Cerebellar cortex (tissue), 1 donor: ENCODE measurements around the gene USF1.
"Not testable (repeated sequence)": the region's sequence is repeated elsewhere in the genome, so short reads cannot be mapped to it uniquely, and the experiment has no call there.

Experiments
- DNase-seq: peaks from one replicate; pipeline ENCODE4 v3.0.0-alpha.2; 2015; ENCODE audit warnings: low spot score

The USF1 gene

DNA sequence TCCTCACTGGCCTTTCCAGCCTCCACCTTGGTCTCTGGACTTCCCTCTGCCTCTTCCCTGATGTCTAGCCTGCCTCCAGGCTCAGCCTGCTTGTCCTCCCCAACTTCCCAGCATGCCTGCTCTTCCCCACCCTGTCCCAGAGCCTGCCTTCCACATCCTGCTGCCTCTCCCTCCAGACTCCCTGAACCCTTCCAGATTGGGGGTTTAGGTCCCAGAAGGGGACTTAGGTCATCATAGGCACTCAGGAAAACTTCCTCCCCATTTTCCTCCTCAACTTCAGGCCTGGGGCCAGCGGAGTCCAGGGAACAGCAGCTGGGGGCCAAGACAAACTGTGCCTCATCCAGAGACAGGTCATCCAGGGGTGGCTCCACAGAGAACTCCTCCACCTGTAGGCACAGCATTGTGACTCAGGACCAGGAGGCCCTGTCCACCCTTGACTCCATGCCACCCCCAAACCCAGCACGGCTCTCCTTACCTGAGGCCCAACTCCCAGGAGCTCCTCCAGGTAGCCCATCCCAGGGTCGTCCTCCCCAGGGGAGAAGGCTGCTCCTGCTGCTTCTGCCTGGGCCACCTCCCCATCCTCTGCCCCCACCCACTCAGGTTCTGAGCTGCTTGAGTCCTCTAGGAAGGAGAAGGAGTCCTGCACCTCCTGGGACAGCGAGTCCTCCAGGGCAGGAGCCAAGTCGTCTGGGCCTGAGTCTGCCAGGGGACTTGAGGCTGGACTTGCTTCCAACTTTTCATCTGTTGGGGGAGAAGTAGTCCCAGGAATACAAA is 3.4 kb upstream of the USF1 start:
- DNase-seq, result no peak

DNA sequence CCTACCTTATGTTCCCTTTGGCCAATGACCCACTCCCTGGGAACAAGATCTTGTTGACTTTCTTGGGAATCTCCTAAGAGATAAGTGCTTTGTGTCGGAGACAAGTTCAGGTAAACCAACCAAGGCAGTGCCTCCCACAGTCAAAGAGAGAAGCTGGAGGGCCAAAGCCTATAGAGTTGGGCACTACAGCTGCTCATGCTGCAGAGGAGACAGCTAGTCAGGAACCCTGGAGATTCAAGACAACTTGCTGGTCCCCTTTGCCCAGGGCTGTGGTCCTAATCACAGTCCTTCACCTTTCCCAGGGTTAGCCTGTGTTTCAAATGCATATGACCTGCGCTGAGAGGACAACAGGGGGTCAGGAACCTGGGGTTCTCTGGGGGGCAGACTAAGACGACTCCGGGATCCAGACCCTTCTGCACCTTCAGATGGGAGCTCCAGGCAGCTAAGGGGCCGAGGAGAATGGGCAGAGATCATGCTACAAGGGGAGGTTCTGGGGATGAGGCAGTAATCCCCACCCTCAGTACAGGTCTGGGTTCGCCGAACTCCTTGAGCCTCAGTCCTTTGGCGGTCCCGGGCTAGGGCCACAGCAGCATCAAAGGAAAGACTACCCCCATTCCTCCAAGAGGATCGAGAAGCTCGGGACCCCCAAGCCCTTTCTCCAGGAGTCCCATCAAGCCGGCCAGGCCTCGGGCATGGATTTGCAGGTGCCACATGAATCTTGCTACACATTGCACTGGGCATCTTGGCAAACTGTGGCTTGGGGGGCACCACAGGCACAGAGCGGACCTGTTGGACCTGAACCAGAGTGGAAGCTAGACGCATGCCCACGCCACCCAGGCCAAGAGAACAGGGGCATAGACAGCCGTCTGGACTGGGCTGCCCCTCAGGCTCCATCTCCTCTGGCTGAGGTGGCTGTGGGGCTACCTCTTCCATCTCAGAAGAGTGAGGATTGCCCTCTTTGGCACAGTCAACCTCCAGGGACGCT is 2.0 kb upstream of the USF1 start:
- no peak for DNase-seq

DNA sequence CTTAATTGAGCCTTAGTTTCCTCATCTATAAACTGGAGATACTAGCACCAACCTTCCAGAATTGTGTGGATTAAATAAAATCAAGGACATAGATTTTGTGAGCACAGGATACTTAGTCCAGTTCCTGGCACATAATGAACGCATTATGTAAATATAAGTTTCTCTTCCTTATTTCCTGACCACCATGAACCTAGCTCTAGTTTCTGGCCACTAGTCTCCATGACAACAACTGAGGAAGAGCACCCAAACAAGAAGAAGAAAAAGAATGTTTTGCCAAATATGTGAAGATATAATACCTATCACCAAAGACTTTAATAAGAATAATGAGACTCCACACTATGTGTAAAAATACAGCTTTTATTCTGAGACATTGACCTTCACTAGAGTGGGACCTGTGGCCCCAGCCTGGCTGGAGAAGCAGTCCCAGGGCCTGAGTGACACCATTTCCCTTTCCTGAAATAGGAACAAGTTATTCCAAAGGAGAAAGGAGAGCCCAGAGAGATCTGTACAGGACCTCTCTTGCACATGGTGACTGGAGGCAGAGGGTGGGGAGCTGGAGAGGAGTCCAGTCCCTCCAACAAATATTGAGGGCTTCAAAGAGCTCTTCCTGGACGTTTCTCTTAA is 940 bp upstream of the USF1 start:
- no peak for DNase-seq

DNA sequence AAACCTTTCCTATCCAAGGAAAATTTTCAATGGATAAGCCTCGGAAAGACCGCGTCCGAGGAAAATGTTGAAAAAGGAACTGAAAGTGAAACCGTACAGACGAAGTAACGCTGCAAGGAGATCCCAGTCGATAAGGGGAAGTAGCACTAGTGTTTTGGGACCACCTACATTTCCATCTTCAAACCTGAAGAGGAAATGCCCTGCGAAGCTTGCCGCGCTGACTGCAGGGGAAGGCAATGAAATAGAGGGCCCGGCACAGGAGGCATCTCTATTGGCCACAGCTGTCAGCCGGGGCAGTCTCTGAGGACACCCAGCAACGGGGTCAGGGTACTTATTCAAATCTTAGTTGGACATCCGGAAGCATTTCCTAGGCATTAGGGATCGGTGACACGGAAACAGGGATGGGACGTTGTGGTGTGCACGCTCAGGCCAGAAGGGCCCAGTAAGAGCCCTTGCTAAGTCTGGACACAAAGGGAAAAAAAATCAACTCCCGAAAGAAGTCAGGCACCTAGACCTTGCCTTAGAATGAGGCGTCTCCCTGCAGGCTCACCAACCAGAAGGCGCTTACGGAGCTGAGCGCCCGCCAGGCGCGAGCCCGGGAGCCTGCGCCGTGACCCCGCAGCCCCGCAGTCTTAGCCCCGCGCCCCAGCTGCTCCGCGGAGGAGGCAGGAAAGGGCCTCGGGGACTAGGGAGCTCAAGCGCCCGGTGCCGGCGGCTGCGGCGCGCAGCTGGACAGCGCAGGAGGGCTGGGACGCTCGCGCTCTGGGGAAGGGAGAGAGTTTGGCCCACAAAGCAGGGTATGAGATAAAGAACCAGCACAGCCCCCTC is 655 bp downstream of the USF1 start:
- DNase-seq, result peak; percentile 74

DNA sequence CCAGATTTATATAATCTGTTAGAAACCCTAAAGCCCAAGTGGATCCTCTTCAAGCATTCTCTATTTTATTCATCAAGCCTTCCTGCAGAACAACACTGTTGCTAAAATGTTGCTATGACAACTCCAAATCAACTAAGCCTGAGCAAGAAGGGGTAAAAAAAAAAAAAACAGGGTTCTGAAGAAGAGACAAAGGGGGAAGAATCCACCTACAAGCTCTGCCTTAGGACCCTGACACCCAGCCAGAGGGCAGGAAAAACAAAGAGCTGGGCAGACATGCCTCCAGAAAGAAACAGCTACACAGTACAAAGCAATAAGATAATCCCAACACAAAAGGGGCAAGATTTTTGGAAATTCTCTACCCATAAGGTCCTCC is 1.3 kb downstream of the USF1 start:
- no peak for DNase-seq

DNA sequence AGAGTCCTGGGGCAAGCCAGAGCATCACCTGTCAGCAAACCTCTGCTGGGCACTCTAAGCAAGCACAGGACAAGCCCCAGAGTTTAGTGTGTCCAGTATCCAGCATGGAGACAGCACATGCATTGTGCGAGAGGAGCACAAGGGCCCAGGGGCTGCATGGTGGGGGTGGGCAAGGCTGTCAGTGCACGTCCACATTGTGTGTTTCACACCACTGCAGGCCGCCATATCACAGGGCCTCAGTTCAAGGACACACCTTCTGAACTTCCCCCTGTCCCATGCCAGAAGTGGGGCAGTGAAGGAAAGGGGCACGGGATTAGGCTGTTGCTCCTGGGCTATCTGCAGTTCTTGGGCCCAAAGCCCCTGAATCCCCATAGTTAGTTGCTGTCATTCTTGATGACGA is 6.2 kb downstream of the USF1 start:
- no peak for DNase-seq

DNA sequence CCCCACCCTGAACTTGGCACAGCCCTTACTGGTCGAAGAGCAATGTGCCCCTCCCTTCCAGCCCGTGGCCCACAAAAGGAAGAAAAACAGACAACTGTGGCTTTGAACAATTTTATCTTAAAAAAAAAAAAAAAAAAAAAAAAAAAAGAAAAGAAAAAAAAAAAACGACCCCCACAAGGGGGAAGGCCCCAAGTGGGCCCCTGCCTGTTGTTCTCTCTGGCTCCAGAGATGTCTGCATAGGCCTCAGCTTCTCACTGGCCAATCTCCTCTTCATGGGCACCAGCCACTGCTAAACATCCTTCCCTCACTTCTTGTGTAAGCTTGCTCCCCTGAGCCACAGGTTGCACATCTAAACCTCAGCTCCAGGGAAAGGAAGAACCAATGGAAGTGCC is 6.6 kb downstream of the USF1 start:
- no peak for DNase-seq

DNA sequence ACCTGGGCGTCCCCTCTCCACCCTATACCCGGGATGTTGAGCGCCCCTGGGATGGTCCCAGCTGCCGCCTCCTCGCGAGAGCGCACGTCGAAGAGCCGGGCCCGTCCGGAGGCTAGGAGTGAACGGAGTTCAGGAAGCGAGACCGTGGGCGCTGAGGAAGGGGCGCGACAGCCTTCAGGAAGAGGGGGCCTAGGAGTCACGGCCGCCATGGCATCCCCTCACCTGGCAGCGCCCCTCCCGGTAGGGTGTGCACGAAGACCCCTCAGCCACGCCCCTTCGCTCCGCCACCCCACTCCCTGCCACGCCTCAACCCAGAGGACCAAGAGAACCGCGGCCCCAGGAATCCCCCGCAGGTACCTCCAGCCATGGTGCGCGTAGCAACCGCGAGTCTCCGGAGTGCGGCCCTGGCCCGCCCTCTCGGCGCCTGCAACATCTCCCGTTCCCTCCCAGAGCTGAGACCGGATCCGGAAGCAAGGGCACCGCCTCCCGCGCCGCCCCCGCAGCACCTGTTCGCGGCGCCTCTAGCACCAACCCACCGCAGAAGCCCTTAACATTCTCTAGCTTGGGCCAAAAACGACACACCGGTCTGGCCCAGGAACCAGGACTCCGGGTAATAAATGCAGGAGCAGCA is 7.1 kb downstream of the USF1 start, which contains the start of gene TSTD1:
Gene TSTD1 (minus strand): TSS at position 442 of the 631 bp plus-strand sequence. CDS start 75 bp downstream, at position 367.
- no peak for DNase-seq

DNA sequence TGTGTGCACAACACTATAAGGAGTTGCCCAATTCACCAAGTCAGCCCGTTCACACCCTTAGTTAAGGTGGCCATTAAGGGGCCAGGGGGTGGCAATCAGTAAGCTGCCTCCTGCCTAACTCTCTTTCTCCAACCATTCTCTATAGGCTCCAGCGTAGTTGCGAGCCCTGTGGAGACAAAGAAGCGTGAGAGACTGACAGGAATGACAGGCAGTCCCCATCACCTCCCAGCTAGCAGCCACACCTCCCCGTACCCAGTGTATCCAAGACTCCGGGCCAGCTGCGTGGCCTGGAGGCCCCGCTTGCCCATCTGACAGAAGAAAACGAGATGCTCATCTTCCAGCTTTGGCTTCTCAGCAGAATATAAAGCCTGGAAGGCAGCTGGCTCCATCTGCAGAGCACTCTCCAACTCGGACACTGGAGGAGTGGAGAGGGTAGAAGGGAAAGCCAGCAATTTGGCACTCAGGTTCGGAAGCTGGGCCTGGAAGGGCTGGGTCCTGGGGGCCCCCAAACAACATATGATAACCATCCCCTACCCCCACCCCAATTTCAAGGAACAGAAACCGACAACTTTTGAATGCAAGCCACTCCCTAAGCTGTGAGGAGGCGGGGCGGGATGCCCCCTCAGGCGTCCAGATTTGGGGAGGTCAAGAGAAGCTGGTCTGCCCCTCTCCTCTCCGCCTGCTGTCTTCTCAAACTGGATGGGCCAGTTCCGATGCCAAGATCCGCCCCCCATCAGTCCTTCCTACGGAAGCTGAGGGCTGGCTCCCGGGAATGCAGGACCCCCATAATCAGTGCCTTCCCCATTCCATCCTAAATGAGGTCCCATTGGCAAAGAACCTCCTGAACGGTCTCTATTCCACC is 7.9 kb downstream of the USF1 start:
- DNase-seq, result no peak

DNA sequence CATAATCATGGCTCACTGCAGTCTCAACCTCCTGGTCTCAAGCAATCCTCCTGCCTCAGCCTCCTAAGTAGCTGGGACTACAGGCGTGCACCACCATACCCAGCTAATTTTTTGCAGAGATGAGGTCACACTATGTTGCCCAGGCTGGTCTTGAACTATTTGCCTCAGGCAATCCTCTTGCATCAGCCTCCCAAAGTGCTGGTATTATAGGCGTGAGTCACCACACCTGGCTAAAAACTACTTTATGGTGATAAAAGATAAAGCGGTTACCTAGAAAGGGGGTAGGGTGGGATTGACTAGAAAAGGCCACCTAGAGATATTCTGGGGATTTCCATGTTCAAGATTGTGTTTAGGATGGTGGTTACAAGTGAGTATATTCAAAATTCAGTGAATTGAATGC is 12.0 kb downstream of the USF1 start:
- no peak for DNase-seq

DNA sequence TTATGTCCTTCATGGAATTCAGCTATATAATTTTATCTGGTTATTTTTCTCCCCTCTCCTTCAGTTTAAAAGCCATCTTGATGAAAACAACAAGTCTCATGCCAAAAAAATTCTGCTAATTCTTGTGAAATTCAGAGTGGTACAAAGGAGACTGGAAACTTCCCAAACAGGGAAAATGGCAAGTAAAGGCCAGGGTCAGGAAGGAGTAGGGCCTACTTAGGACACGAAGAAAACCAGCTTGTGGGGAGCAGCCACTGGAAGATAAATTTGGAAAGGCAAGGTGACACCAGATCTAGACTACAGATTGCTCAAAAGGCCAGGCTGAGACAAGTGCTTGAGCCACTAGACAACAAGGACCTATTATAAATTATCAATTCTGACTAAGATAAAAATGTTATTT is 13.4 kb downstream of the USF1 start:
- no peak for DNase-seq

DNA sequence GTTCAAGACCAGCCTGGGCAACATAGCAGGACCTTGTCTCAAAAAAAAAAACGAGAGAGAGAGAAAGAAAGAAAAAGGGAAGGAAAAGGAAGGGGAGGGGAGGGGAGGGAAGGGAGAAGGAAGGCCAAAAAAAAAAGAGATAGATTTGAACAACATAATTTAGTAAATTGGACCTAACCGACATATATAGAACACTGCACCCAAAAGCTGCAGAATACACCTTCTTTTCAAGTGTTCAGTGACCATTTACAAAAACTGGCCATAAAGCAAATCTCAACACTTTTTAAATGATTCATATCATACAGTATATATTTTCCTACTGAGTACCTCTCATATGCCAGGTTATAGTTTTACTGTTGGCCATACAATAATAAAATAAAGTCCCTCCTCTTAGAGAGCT is 13.9 kb downstream of the USF1 start:
- DNase-seq, result no peak

DNA sequence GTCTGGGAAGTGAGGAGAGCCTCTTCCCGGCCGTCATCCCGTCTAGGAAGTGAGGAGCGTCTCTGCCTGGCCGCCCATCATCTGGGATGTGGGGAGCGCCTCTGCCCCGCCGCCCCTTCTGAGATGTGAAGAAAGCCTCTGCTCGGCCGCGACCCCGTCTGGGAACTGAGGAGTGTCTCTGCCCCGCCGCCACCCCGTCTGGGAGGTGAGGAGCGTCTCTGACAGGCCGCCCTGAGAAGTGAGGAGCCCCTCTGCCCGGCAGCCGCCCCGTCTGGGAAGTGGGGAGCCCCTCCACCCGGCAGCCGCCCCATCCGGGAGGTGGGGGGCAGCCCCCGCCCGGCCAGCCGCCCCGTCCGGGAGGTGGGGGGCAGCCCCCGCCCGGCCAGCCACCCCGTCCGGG is 16.3 kb downstream of the USF1 start:
- DNase-seq, result not testable (repeated sequence)

DNA sequence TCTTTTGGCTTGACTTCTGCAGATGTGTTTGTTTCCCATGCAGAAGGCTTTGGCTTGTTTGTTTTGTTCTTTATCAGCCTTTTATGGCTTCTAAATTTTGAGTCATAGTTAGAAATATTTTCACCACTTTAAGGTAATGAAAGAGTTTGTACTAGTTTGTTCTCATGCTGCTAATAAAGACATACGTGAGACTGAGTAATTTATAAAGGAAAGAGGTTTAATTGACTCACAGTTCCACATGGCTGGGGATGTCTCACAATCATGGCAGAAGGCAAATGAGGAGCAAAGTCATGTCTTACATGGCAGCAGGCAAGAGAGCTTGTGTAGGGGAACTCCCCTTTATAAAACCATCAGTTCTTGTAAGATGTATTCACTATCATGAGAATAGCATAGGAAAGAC is 18.8 kb downstream of the USF1 start:
- not testable (repeated sequence) for DNase-seq

DNA sequence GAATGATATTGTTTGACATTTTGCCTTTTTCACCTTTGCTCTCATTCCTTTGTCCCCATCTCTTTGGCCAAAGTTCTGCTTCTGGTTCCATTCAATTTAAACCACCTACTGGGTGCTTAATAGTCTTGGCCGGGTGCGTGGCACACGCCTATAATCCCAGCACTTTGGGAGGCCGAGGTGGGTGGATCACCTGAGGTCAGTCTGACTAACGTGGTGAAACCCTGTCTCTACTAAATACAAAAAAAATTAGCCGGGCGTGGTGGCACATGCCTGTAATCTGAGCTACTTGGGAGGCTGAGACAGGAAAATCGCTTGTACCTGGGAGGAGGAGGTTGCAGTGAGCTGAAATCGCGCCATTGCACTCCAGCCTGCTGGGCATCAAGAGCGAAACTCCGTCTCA is 23.3 kb downstream of the USF1 start:
- not testable (repeated sequence) for DNase-seq

DNA sequence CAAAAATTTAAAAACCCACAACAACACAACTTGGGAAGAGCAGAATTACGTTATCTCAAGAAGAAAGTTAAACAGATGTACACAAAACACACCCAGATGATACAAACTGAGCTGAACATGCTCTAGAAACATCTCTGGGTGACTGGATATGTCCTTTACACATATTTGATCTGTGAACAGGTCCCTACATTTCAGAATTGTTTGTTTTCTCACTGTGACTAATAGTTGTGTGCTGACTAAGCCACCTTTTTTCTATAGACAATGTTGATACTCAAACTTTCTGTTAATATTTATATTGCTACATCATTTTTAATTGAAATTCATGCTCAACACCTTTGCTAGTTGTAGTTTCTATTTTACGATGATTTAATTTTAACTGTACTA is 23.8 kb downstream of the USF1 start:
- no peak for DNase-seq

DNA sequence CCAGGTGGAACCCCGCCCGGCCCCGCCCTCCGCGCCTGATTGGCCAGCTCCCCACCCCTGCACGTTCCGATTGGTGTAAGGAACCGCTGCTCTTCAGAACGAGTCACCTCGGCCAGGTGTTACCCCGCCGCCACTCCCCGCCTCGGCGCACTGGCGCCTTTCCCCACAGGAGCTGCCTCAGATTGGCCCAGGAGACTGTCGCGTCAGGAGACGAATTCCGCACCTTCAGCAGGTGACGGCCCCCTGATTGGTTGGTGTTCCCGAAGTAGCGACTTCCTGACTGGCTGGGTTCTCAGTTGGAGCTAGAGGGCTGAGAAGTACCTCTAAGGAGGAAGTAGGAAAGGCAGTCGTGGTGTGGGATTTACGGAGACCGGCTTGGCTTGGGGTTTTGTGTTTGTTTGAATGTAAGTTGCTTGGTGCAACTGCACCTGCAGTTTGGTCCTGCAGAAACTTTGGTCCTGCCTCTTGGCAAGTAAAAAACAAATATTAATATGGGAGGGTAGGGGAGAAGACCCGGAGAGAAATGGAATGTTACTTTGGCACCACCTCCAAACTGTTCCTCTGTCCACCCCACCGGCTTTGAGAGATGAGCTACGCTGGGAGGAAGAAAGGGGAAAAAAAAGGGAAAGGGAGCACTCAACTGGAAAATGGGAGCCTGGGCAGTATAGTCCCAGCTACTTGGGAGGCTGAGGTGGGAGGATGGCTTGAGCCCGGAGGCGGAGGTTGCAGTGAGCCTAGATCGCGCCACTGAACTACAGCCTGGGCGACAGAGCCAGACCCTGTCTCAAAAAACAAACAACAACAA is 24.4 kb downstream of the USF1 start:
- DNase-seq, result peak; percentile 76

DNA sequence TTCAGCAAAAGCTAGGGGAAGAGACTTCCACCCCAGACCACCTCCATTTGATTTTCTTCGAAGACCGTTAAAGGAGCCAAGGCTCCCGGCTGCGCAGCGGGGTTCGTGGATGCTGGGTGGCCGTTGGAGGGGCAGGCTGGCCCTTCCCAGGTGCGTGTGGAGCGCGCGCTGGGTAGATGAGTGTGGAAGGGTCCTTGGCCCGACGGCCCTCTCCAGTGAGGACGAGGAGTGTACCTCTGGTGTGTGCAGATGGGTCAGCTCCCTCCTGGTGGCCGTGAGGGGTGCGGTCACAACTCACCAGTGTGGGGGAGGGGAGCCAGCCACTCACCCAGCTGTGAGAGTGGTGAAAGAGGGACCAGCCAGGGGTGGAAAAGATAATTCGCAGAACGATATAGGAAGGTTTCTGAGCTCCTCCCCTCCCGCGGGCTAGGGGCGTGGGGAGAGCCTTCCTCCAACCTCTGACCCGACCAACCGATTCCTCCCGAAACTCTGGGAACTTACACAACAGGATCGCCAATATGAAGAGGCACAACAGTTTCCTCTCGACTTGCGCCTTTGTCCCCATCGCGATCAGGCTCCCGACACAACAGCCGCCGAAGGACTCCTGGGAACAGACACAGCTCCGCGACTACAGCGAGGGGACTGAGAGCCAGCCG is 25.1 kb downstream of the USF1 start, which contains the start of gene F11R:
Gene F11R (minus strand): TSS at position 644 of the 656 bp plus-strand sequence. CDS start 79 bp downstream, at position 565.
- peak; percentile 13 for DNase-seq
